Fibroblast of peridontal ligament (primary cell): ENCODE results near the gene CCDC91.
A peak's percentile ranks its signal among the peaks of the same experiment; 100 is the strongest.

ENCODE experiments used
- DNase-seq: peaks from one replicate; pipeline ENCODE4 v3.0.0-alpha.2; 2010; ENCODE audit errors: extremely low read depth

CCDC91 gene

GRCh38 chr12:28190321-28191050, at the start of gene CCDC91:
Gene CCDC91, plus strand, starts transcription at chr12:28190456. Its CDS starts 66,760 bp downstream, at chr12:28257216.
- DNase-seq, result peak; percentile 91

GRCh38 chr12:28144059-28144458, 46.2 kb upstream of the CCDC91 start:
- DNase-seq, result no peak

DNA sequence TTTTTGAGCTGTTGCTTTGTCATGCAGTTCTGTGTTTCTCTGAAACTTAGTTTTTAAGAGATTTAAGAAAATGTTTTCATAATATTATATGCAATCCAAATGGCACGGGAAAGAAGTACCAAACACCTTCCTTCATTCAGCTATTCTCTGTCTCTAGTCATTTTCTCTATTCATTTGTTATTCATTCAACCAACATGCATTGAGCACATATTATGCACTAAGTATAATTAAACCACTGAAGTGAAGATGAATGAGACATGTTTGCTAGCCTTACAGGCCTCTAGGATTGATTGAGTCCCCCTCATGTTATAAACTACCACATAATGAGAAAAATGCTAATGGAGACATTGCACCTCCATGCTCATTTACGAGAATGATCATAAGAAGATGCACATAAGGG, 45.7 kb upstream of the CCDC91 start:
- no peak for DNase-seq

DNA sequence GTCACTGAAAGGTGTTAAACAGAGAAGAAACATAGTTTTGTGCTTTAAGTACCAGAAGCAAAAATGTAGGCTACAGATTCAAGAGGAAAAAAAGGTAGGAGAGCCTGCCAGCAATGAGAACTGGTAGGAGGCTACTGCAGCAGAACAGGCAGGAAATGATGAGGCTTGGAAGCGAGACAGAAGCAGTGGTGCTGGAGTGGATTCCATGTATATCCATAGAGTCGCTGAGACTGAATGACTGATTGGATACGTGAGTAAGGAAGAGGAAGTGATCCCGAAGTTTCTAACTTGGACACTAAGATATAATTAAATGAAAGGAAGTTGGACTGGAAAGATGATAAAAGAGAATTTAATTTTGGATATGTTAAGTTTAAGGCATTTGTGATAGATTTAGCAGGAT, 45.0 kb upstream of the CCDC91 start:
- DNase-seq, result no peak

- no peak for DNase-seq
Observed at GRCh38 chr12:28149279-28149678, 41.0 kb upstream of the CCDC91 start.

DNA sequence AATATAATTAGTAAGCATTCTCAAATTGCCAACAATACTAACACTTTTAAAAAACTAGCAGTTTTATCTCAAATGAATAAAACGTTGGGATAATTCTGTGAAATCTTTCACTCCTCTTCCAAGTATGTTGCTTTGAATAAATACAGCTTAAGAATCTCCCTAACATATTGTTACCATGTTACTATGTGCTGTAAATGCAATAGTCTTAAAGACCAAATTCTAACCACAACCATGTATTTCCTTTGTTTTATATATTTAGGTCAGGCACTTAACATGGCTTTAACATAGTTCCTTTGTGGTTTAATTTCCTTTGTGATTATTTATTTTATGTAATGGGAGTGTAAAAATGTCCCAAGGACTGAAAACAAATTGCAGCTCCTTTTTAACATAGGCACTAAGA, 33.9 kb upstream of the CCDC91 start:
- DNase-seq, result no peak

DNA sequence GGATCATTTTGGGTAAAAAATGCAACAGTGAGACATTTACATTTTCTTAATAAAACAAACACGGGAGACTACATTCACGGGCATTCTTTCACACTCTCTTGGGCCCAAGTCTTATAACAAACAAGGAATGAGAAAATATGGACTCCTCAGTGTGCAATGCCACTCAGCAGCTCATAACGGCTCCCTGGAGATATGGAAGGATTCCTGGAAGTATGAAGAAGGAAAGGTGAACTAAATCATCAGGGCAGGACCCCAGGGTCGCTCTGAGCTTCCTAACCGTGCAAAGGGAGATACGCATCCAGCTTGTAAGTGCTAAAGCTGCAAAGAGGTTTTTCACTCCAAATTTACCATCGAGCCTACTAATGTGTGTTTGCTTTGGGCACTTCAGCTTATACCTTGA, 33.5 kb upstream of the CCDC91 start:
- DNase-seq, result no peak

DNA sequence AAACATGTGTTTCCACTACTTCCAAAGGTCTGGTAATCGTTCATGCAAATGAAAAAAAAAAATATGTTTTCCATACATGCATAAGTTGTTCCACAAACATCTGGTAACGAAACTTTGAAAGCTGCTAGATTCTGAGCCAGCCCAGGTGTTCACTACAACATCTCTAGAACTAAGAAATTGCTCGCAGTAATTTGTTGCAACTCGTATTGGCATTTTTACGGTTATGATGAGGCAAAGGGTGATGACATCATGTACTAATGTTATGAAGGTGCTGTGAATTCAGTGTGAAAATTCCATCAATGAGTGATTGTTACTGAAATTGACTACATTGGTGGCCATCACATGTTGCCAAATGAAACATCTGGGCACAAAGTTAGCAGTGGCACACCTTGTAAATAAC, 31.9 kb upstream of the CCDC91 start:
- DNase-seq, result no peak

DNA sequence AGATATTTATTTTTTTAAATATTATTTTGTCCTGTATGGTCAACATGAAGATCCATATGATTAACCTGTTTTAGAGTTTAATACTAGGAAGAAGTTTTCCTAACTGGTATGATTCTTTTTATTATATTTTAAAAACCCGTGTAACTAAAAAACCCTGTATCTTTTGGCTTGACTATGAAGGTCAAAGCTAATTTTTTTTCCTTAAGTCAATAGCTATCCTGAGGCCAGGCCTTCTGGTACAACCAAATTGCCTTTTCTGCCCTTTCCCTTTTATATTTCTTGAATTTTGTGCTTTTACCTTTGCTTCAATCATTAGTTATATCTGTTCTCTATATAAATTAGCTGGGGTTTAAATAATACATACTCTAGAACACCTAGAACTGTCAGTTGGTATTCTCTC, 30.6 kb upstream of the CCDC91 start:
- no peak for DNase-seq

DNA sequence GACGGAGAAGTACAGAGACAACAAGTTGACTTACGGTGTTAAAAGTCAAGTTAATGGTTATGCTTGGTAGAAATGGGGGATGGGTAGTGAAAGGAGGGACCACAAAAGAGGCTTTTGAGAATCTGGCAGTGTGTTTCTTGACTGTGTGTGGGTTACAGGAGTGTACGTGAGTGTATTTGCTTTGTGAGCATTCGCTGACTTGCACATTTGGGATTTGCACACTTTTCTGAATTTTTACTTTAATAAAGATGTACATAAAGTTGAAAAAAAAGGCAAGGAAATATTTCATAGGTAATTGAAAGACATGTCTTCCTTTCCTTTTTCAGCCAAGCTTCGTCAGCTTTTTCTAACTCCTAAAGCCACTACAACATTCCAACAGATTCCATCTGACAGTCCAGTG, 28.6 kb upstream of the CCDC91 start:
- DNase-seq, result no peak

DNA sequence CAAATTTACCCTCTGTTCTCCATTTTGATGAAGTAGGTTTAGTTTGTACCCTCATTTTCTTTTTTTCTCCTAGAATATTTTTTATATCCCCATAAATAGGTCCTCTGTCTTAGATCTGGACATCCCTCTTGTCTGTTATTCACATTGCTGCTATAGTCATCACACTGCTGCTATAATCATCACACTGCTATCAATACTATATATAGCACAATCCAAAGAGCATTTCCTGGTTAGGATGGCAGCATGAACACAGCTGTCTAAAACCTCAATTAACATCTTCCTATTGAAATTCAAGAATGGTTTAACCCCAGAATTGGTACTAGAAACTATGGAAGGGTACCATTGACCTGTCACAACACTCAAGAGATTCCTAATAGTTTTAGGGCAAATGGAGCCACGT, 27.6 kb upstream of the CCDC91 start:
- no peak for DNase-seq

DNA sequence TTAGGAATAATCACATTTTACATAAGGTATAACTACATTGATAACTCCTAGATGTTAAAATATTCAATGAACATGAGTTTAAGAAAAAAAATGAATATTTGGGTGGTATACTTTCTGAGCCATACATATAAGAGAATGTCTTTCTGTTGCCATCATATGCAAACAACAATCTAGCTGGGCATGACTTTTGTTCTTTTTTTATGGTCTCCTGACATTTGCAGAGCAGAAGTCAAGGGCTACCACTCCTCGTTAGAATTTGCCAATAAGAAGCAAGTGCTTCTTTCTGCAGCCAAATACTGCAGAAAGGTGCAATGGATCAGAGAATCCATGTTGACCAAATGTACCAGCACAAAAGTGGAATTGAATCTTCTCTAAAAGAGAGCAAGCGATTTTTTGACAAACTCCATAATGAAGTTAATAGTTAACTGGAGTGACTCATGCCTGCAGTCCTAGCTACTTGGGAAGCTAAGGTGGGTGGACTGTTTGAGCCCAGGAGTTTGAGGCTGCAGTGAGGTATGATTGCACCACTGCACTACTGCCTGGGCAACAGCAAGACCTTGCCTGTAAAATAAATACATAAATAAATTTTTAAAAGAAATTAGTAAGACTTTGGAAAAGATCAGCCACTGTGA, 25.5 kb upstream of the CCDC91 start:
- DNase-seq, result no peak

GRCh38 chr12:28167981-28168485, 22.2 kb upstream of the CCDC91 start:
- DNase-seq, result no peak

- peak; percentile 41 for DNase-seq
Observed at GRCh38 chr12:28171356-28172060, 18.7 kb upstream of the CCDC91 start.

DNA sequence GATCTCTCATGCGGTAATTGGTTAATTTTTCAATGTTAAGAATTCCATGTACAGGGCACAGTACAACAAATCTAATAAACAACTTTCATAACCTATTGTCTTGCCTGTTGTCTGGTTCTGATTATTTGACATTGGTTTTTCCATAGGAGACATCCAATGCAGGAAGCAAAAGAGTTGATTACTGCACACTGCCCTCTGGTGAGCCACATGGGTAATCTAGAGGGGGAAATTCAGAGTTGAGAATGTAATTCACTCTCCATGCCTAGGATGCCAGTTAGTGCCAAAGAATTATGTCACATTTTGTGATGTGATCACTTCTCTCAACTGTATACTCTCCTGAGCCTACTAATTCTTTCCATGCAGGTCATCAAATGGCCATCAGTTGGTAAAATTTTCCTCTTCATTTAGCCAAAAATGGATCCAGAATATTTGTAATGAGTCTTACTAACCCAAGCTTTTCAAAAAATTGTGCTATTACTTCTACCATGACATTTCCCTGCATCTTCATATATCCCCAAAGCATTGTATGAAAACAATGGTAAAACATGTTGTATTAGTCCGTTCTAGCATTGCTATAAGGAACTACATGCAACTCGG, 17.7 kb upstream of the CCDC91 start:
- peak; percentile 83 for DNase-seq

DNA sequence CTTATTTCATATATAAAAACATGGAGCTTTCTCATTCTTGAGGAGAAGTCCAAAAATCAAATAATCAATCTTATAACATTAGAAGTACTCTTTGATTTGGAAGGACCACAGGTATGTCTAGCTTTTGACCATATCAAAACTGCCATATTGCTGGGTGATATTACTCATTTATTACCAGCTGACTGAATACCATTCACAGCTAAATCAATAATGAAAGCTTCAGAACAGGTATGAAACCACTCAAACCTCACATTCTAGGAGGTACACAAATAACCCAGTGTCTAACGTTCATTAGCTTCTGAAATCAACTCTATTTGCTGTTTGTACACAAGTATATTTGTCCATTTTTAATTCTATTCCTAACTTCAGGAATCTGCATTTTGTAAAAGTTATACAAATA, 16.8 kb upstream of the CCDC91 start:
- DNase-seq, result no peak

DNA sequence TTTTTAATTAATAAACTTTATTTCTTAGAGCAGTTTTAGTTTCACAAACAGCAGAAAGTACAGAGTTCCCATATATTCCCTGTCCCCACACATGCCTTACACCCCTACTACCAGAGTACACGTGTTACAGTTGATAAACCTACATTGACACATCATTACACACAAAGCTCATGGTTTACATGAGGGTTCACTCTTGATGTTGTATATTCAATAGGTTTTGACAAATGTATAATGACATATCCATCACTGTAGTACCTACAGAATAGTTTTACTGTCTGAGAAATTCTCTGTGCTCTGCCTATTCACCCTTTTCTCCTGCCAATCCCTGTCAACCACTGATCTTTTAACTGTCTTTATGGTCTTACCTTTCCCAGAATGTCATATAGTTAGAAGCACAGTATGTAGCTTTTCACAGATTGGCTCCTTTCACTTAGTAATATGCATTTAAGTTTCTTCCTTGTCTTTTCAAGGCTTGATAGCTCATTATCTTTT, 15.1 kb upstream of the CCDC91 start:
- no peak for DNase-seq

- no peak for DNase-seq
Observed at GRCh38 chr12:28176295-28176694, 14.0 kb upstream of the CCDC91 start.

DNA sequence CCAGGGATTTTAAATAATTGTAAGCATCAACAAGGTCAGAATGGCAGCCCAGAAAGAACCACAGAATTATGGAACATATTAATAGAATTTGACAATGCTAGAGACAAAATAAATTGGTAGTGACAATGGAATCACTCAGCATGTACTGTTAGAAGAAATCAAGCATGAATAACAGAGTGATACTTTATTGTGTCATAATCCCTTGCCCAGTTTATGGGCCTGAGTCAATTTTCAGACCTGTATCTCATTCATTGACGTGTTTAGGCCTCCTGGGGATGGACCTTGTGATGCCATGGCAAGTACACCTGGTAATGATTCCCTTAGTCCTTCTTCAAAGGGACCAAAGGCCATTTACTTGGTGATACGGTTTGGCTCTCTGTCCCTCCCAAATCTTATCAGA, 12.8 kb upstream of the CCDC91 start:
- no peak for DNase-seq

- no peak for DNase-seq
Observed at GRCh38 chr12:28177905-28178304, 12.4 kb upstream of the CCDC91 start.

- no peak for DNase-seq
Observed at GRCh38 chr12:28178775-28179174, 11.5 kb upstream of the CCDC91 start.

- DNase-seq, result peak; percentile 76
Observed at GRCh38 chr12:28180786-28181185, 9.5 kb upstream of the CCDC91 start.
